ENCODE data around the gene ITGAX.

ITGAX gene

DNA sequence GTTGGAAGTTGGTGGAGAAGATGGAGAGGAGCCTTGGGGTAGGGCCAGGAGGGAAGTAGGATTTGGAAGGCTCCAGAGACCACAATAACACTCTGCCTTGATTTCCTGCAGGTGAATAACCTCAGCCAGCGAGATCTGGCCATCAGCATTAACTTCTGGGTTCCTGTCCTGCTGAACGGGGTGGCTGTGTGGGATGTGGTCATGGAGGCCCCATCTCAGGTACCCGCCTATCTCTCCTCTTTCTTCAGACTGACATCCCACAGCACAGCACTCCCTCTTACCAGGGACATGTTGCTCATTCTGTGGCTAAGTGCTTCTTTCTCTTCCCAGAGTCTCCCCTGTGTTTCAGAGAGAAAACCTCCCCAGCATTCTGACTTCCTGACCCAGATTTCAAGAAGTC lies 68.3 kb downstream of the ITGAX start:
- TF ChIP-seq EZH2phosphoT487 (IDR thresholded peaks at IDR 0.05; ENCODE audit: borderline replicate concordance) = no peak
- TF ChIP-seq, protein P1, sequence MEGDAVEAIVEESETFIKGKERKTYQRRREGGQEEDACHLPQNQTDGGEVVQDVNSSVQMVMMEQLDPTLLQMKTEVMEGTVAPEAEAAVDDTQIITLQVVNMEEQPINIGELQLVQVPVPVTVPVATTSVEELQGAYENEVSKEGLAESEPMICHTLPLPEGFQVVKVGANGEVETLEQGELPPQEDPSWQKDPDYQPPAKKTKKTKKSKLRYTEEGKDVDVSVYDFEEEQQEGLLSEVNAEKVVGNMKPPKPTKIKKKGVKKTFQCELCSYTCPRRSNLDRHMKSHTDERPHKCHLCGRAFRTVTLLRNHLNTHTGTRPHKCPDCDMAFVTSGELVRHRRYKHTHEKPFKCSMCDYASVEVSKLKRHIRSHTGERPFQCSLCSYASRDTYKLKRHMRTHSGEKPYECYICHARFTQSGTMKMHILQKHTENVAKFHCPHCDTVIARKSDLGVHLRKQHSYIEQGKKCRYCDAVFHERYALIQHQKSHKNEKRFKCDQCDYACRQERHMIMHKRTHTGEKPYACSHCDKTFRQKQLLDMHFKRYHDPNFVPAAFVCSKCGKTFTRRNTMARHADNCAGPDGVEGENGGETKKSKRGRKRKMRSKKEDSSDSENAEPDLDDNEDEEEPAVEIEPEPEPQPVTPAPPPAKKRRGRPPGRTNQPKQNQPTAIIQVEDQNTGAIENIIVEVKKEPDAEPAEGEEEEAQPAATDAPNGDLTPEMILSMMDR (conservative IDR thresholded peaks at IDR 0.05; ENCODE audit: low read length) = no peak
- H3K27me3 ChIP-seq (ENCODE audit: insufficient read depth, low read length, poor library complexity, severe bottlenecking) = no peaks in the 10 kb centered on the region
- peaks cover 3% of the 10 kb centered on the region; the same call in 1 of the 2 replicates for H3F3A ChIP-seq (ENCODE audit: low read depth)
- H3K4me1 ChIP-seq (ENCODE audit: insufficient read depth, low read length, poor library complexity, severe bottlenecking) = peaks cover 32% of the 10 kb centered on the region
- H3K9ac ChIP-seq (ENCODE audit: low read depth, low read length, poor library complexity, severe bottlenecking) = no peak overlapping the region
- no peak overlapping the region for H2AFZ ChIP-seq (ENCODE audit: low read length)
- H3K4me2 ChIP-seq (ENCODE audit: low read depth, low read length, poor library complexity, severe bottlenecking) = no peak overlapping the region
- H3K9me3 ChIP-seq (ENCODE audit: insufficient read depth, low read depth, low read length) = no peaks in the 10 kb centered on the region
- H3K79me2 ChIP-seq (ENCODE audit: insufficient read depth, low read length) = no peaks in the 10 kb centered on the region
- H3K9me2 ChIP-seq (replicated peaks; ENCODE audit: low read depth, low read length) = no peaks in the 10 kb centered on the region
- H3K36me3 ChIP-seq (ENCODE audit: insufficient read depth, low read length) = no peaks in the 10 kb centered on the region
- no peak overlapping the region for H3K4me3 ChIP-seq (ENCODE audit: low read length, poor library complexity, severe bottlenecking)
- H4K20me1 ChIP-seq (ENCODE audit: insufficient read depth, low read length, poor library complexity, severe bottlenecking) = no peaks in the 10 kb centered on the region

DNA sequence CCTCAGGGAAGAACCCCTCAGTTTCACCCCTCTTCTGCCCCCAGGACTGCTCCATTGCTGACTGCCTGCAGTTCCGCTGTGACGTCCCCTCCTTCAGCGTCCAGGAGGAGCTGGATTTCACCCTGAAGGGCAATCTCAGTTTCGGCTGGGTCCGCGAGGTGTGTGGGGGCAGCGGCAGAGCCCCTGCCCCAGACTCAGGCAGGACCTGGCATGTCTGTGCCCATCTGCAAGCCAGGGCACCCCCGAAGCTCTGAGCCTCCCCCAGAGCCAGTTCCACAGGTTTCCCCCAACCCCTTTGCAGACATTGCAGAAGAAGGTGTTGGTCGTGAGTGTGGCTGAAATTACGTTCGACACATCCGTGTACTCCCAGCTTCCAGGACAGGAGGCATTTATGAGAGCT lies 68.8 kb downstream of the ITGAX start:
- Histone ChIP-seq H3K4me1 (ENCODE audit: insufficient read depth, low read length, poor library complexity, severe bottlenecking) (peaks cover 32% of the 10 kb centered on the region), H3F3A (ENCODE audit: low read depth) (peaks cover 3% of the 10 kb centered on the region; the same call in 1 of the 2 replicates), H3K27me3 (ENCODE audit: insufficient read depth, low read length, poor library complexity, severe bottlenecking) (no peaks in the 10 kb centered on the region), H3K36me3 (ENCODE audit: insufficient read depth, low read length) (no peaks in the 10 kb centered on the region), H3K79me2 (ENCODE audit: insufficient read depth, low read length) (no peaks in the 10 kb centered on the region), H3K9me2 (replicated peaks; ENCODE audit: low read depth, low read length) (no peaks in the 10 kb centered on the region), H4K20me1 (ENCODE audit: insufficient read depth, low read length, poor library complexity, severe bottlenecking) (no peaks in the 10 kb centered on the region), H3K4me3 (ENCODE audit: low read length, poor library complexity, severe bottlenecking) (no peak overlapping the region), H3K4me2 (ENCODE audit: low read depth, low read length, poor library complexity, severe bottlenecking) (no peak overlapping the region), H2AFZ (ENCODE audit: low read length) (no peak overlapping the region), H3K9me3 (ENCODE audit: insufficient read depth, low read depth, low read length) (no peaks in the 10 kb centered on the region), H3K9ac (ENCODE audit: low read depth, low read length, poor library complexity, severe bottlenecking) (no peak overlapping the region)
- TF ChIP-seq, protein P1 (conservative IDR thresholded peaks at IDR 0.05; ENCODE audit: low read length) = no peak
- no peak for TF ChIP-seq EZH2phosphoT487 (IDR thresholded peaks at IDR 0.05; ENCODE audit: borderline replicate concordance)

DNA sequence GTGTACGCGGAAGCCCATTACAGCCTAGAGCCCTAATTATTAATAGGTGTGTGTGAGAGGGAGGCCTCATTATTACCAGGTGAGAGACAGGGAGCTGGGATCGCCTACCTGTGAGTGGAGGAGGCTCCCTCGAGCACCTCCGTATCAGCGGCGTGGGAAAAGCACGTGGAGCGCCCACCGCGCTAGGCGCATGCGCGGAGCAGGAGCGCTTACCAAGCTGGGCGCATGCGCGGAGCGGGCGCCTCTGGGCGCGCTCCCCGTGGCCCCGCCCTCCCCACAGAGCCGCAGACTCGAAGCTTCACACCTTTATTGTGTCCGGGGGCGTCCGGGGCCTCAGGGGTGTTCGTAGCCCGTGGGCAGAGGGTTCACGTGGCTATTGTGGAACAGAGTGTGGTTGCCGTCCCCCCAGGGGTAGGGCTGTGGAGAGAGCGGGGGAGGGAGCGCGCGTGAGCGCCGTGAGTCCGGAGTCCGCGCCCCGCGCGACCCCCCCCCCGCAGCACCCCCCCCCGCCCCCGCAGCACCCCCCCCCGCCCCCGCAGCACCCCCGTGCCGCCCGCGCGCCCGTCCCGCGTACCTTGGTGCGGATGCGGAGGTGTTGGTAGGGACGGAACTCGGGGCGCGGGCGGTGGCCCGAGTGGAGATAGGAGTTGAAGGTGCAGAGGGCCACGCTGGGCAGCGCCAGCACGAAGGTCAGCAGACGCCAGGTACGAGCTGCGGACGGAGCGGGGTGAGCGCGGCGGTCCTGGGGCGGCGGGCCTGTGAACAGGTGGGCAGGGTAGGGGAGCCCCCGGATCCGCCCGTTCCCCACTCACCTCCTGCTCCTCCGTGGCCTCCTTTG lies 72.7 kb downstream of the ITGAX start:
- Histone ChIP-seq H3K4me2 (ENCODE audit: low read depth, low read length, poor library complexity, severe bottlenecking) (no peak overlapping the region), H3K9me2 (replicated peaks; ENCODE audit: low read depth, low read length) (no peaks in the 10 kb centered on the region), H3K9ac (ENCODE audit: low read depth, low read length, poor library complexity, severe bottlenecking) (no peak overlapping the region), H3F3A (ENCODE audit: low read depth) (no peaks in the 10 kb centered on the region), H3K79me2 (ENCODE audit: insufficient read depth, low read length) (no peaks in the 10 kb centered on the region), H3K27me3 (ENCODE audit: insufficient read depth, low read length, poor library complexity, severe bottlenecking) (no peaks in the 10 kb centered on the region), H3K4me3 (ENCODE audit: low read length, poor library complexity, severe bottlenecking) (no peak overlapping the region), H3K4me1 (ENCODE audit: insufficient read depth, low read length, poor library complexity, severe bottlenecking) (peaks cover 19% of the 10 kb centered on the region), H4K20me1 (ENCODE audit: insufficient read depth, low read length, poor library complexity, severe bottlenecking) (no peaks in the 10 kb centered on the region), H2AFZ (ENCODE audit: low read length) (no peak overlapping the region), H3K9me3 (ENCODE audit: insufficient read depth, low read depth, low read length) (no peaks in the 10 kb centered on the region), H3K36me3 (ENCODE audit: insufficient read depth, low read length) (no peaks in the 10 kb centered on the region)
- no peak for TF ChIP-seq EZH2phosphoT487 (IDR thresholded peaks at IDR 0.05; ENCODE audit: borderline replicate concordance)
- TF ChIP-seq, protein P1 (conservative IDR thresholded peaks at IDR 0.05; ENCODE audit: low read length) = no peak
